ENCODE results near the gene MAPK11. TPM values are rescaled to one million over a fixed set of nuclear protein-coding genes. Genes with fewer than 3 reads are reported as not detected.
A peak's percentile ranks its signal among the peaks of the same experiment; 100 is the strongest.

MAPK11 gene
- polyA plus RNA-seq, 4 donors = 6.0 to 9.7 (median 7.9) TPM

GRCh38 chr22:50308597-50308935 lies 38.4 kb upstream of the MAPK11 start:
- no peak for DNase-seq (ENCODE audit: low read depth in 4 of 4, low spot score in 3 of 4)

- no peak for DNase-seq (ENCODE audit: low read depth in 4 of 4, low spot score in 3 of 4)
Measured at GRCh38 chr22:50307890-50308596, 37.9 kb upstream of the MAPK11 start.

- DNase-seq (ENCODE audit: low read depth in 4 of 4, low spot score in 3 of 4) = peak in 3 of 4 donors; percentile 77 to 83 (median 79)
Measured at GRCh38 chr22:50306753-50307749, 36.9 kb upstream of the MAPK11 start, which contains the start of gene PLXNB2. Gene PLXNB2, minus strand, starts transcription at chr22:50307646. Its CDS starts 17,062 bp downstream, at chr22:50290584.

DNA sequence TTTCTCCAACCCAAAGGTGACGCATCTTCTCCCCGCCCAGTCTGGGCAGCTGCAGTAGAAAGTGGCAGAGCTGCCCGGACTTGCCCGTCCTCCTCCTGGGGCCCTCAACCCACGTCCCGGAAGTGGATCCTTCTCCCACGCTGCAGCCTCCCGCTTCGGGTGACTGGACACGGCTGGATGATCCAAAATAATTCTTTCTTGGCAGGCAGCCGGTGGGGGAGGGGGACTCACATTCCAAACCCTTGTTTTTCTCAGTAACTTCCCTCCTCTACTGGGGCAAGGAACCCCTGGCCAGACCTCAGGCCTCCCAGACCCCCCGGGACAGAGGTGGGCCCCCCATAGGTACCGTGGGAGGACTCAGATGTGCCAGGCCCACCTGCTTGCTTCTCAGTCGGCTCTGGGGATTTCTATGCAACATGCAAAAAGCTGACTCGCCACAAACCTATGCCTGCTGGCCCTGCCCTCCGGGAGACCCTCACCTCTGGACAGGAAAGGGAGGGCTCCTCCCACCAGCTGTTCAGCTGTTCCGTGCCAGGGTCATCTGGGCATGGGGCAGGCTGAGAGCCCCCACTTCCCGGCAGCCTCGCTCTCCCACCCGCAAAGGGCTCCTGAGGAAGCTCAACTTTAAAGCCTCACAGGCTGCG lies 35.9 kb upstream of the MAPK11 start:
- peak; percentile 74 to 84 (median 82) for DNase-seq (ENCODE audit: low read depth in 4 of 4, low spot score in 3 of 4)

GRCh38 chr22:50305393-50305922 lies 35.3 kb upstream of the MAPK11 start:
- no peak for DNase-seq (ENCODE audit: low read depth in 4 of 4, low spot score in 3 of 4)

- DNase-seq (ENCODE audit: low read depth in 4 of 4, low spot score in 3 of 4) = no peak
Measured at GRCh38 chr22:50304528-50305392, 34.6 kb upstream of the MAPK11 start.

DNA sequence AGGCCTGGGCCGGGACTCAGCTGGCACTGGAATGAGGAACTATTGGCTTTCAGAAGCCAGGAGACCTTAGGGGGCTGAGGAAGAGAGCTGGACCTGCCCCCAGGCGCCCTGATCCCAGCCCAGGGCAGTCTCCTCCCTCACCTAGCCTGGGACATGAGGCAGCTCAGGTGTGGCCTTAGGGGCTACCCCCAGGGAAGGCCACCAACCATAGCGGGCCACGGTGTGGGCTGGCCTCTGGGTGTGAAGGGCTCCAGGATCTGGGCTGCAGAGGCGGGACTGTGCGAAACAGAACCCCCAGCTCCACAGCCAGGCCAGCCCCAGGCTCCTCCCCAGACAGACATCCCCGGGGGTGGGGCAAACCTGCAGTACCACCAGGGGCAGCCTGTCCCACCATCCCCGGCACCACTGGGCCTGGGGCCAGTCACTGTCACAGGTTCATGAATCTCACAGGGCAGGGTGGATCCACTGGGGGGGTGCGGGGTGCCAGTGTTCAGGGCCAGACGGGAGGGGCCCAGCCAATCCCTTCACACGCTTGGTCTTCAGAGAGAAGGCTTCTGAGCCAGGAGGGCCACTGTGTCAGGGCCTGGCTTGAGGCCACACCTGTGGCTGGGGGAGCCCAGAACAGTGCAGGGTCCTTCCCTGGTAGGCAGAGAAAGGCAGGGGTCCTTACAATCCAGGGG lies 33.8 kb upstream of the MAPK11 start:
- DNase-seq (ENCODE audit: low read depth in 4 of 4, low spot score in 3 of 4) = no peak

GRCh38 chr22:50303515-50303847 lies 33.3 kb upstream of the MAPK11 start:
- no peak for DNase-seq (ENCODE audit: low read depth in 4 of 4, low spot score in 3 of 4)

DNA sequence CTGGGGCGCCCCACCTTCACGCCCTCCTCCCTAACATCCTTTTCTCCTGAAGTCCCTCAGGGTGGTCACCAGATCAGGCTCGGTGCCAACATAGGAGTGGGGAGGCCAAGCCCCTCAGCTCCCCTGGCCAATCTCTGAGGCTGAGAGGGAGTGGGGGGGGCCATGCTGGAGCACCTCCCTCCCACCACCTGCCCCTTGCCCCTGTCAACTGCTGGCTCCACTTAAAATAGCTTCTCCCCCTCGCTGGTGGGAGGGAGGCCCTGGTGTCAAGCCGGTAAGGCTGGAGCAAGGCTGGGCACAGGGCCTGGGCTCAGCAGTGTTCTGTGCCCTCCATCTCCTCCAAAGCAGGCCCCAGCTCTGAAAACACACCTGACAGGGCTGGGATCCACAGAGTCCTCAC lies 32.4 kb upstream of the MAPK11 start:
- no peak for DNase-seq (ENCODE audit: low read depth in 4 of 4, low spot score in 3 of 4)

GRCh38 chr22:50302041-50302541 lies 31.9 kb upstream of the MAPK11 start:
- no peak for DNase-seq (ENCODE audit: low read depth in 4 of 4, low spot score in 3 of 4)

- DNase-seq (ENCODE audit: low read depth in 4 of 4, low spot score in 3 of 4) = no peak
Measured at GRCh38 chr22:50301581-50301991, 31.4 kb upstream of the MAPK11 start.

DNA sequence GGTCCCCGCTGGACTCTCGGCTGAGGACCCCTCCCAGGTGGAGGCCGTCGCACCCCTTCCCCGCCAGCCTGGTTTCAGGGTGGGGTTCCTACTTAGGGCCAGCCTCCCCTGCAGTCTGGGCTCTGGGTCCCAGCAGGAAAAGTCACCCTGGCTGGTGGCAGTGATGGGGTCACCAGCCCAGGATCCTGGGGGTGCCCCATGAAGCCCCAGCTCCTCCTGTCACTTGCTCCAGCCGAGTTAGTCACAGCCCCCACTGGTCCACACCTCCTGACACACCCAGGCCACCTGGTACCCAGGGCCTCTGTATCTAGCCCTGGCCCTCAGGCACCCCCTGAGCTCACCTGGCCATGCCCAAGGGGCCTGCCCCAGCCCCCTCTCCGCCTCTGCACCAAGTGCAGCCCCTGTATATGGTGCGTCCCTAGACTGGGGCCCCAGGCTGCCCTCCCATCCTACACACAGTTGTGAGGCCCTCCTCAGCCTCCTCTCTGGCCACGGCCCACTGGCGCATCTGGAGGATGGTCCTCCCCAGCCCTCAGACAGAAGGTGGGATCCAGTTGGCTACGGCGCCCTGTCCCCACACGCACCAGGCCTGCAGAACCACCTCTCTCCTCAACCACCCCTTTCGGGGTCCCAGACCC lies 30.6 kb upstream of the MAPK11 start:
- no peak for DNase-seq (ENCODE audit: low read depth in 4 of 4, low spot score in 3 of 4)

GRCh38 chr22:50299785-50300619 lies 29.8 kb upstream of the MAPK11 start:
- DNase-seq (ENCODE audit: low read depth in 4 of 4, low spot score in 3 of 4) = no peak

DNA sequence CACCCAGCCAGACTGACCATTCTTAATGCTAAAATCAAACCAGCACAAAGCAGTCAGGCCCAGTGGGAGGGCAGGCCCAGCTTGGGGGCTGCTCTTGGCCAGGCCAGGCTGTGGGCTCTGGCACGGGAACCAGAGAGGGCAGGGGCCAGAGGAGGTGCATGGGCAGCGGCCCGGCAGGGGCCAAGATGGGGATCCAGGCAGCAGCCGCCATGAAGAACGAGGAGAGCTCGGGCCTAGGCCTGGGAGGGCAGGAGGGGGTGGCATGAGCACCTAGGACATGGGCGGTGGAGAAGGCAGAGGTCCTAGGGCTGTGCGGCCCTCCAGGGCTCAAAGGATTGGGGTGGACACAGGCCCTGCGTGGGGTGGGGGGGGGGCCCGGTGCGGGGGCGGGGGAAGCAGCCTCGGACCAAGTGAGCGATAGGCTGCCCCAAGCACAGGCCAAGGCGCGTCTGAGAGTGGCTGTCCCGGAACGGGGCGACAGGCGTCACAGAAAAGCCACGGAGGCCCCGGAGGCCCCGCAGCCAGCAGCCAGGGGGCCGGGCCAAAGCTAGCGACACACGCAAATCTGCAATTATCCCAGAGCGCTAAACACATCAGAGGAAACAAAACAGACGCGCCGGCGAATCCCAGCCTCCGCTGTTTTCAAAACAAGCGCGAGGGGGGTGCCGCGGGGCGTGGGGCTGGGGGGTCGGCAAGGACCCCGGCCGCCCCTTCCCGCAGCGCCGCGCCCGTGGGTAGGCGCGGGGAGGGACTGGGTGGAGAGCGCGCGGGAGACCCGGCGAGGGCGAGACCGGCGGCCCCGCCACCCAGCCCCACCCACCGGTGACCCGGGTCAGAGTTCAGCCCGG lies 29.0 kb upstream of the MAPK11 start:
- DNase-seq (ENCODE audit: low read depth in 4 of 4, low spot score in 3 of 4) = no peak

DNA sequence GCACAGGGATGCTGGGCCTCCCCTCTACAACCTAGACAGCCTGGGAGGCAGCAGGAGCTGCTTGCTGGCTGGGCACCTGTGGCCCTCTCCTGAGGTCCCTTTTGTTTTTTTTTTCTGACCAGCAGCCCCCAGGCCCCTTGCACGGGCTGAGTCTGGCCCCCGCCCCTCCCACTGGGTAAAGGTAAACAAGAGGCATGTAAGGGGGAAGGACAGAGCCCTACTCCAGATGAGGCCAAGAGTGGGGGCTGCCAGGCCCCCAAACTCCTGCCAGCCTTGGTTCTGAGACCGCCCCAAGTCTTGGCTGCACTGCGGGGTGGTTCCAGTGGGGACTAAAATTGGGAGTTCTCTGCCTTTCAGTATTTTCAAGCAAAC lies 28.1 kb upstream of the MAPK11 start:
- DNase-seq (ENCODE audit: low read depth in 4 of 4, low spot score in 3 of 4) = no peak

- DNase-seq (ENCODE audit: low read depth in 4 of 4, low spot score in 3 of 4) = no peak
Measured at GRCh38 chr22:50297510-50298265, 27.5 kb upstream of the MAPK11 start.

All from left renal pelvis (tissue), 4 donors.